SK-N-MC (cell line): ENCODE data around the gene PRMT3.
"Not testable (repeated sequence)": the region's sequence is repeated elsewhere in the genome, so short reads cannot be mapped to it uniquely, and the experiment has no call there.

Experiments
- DNase-seq: peaks from one replicate; pipeline ENCODE4 v3.0.0-alpha.2; 2011; ENCODE audit warnings: low read depth, low spot score
- H3K27ac ChIP-seq: fragments of 200-600 bp; sonication (generic); 2 replicates; pipeline ENCODE4 v1.5.1; 2016; ENCODE audit warnings: mixed run types
- H3K36me3 ChIP-seq: fragments of 200-600 bp; sonication (generic); 2 replicates; pipeline ENCODE4 v1.6.1; 2017; ENCODE audit warnings: antibody characterized with exemption, low read length, mixed read lengths; ENCODE audit not compliant: insufficient read depth
- H3K4me3 ChIP-seq: fragments of 200-600 bp; sonication (generic); 2 replicates; pipeline ENCODE4 v1.5.1; 2016
- H3K9ac ChIP-seq: fragments of 200-600 bp; sonication (generic); 2 replicates; pipeline ENCODE4 v1.8.0; 2017; ENCODE audit warnings: mixed run types, mixed read lengths; ENCODE audit not compliant: insufficient read length
- H3K9me3 ChIP-seq: fragments of 200-600 bp; sonication (generic); 2 replicates; pipeline ENCODE4 v1.6.1; 2017; ENCODE audit warnings: low read depth, mild to moderate bottlenecking, antibody characterized with exemption, low read length, moderate library complexity, mixed read lengths
- EZH2 ChIP-seq: fragments of 200-600 bp; sonication (generic); IDR thresholded peaks from one replicate; pipeline ENCODE4 v1.6.1; 2017; ENCODE audit warnings: antibody characterized with exemption
- FOXP2 ChIP-seq: optimal IDR thresholded peaks from 2 replicates; pipeline ENCODE3; 2011; ENCODE audit warnings: mild to moderate bottlenecking, moderate library complexity; ENCODE audit not compliant: insufficient read depth; ENCODE audit errors: extremely low read length, control extremely low read depth
- POLR2AphosphoS5 ChIP-seq: IDR thresholded peaks from 2 replicates; pipeline ENCODE4 v1.6.1; 2012; ENCODE audit warnings: mild to moderate bottlenecking, low read depth, low read length, borderline replicate concordance

Gene PRMT3

GRCh38 chr11:20457001-20457799, 69.7 kb downstream of the PRMT3 start:
- H3K9me3 ChIP-seq = no peaks in the 10 kb centered on the region
- TF ChIP-seq FOXP2 (no peak), EZH2 (no peak), POLR2AphosphoS5 (no peak)
- H3K4me3 ChIP-seq = no peak overlapping the region
- no peak overlapping the region for H3K9ac ChIP-seq
- peaks cover 15% of the 10 kb centered on the region for H3K36me3 ChIP-seq
- no peak overlapping the region for H3K27ac ChIP-seq
- no peak for DNase-seq

- H3K9ac ChIP-seq = no peak overlapping the region
- H3K36me3 ChIP-seq = peaks cover 11% of the 10 kb centered on the region
- no peak for DNase-seq
- H3K4me3 ChIP-seq = no peak overlapping the region
- no peak overlapping the region for H3K27ac ChIP-seq
- H3K9me3 ChIP-seq = no peaks in the 10 kb centered on the region
- TF ChIP-seq POLR2AphosphoS5 (no peak), FOXP2 (no peak), EZH2 (no peak)
These were observed 70.6 kb downstream of the PRMT3 start for GRCh38 chr11:20457934-20458680.

GRCh38 chr11:20458905-20459632, 71.6 kb downstream of the PRMT3 start:
- no peak overlapping the region for H3K4me3 ChIP-seq
- no peaks in the 10 kb centered on the region for H3K9me3 ChIP-seq
- DNase-seq = no peak
- no peak overlapping the region for H3K27ac ChIP-seq
- TF ChIP-seq FOXP2 (no peak), EZH2 (no peak), POLR2AphosphoS5 (no peak)
- peaks cover 7% of the 10 kb centered on the region; the same call in 1 of the 2 replicates for H3K36me3 ChIP-seq
- no peak overlapping the region for H3K9ac ChIP-seq

- no peak for DNase-seq
- no peak overlapping the region for H3K9ac ChIP-seq
- peaks cover 10% of the 10 kb centered on the region; the same call in 1 of the 2 replicates for H3K36me3 ChIP-seq
- H3K9me3 ChIP-seq = no peaks in the 10 kb centered on the region
- TF ChIP-seq EZH2 = no peak
- TF ChIP-seq FOXP2 = no peak
- TF ChIP-seq POLR2AphosphoS5 = no peak
- H3K27ac ChIP-seq = no peak overlapping the region
- H3K4me3 ChIP-seq = no peak overlapping the region
These were observed 72.3 kb downstream of the PRMT3 start for GRCh38 chr11:20459865-20460264.

- no peak for TF ChIP-seq EZH2
- TF ChIP-seq POLR2AphosphoS5 = no peak
- TF ChIP-seq FOXP2 = no peak
- no peak overlapping the region for H3K27ac ChIP-seq
- DNase-seq = no peak
- no peak overlapping the region for H3K9ac ChIP-seq
- peaks cover 10% of the 10 kb centered on the region; the same call in 1 of the 2 replicates for H3K36me3 ChIP-seq
- no peaks in the 10 kb centered on the region for H3K9me3 ChIP-seq
- H3K4me3 ChIP-seq = no peak overlapping the region
These were observed 77.0 kb downstream of the PRMT3 start for GRCh38 chr11:20464518-20464917.

- no peak for TF ChIP-seq EZH2
- Histone ChIP-seq H3K36me3 (peaks cover 15% of the 10 kb centered on the region), H3K4me3 (no peak overlapping the region), H3K9ac (no peak overlapping the region), H3K27ac (no peak overlapping the region), H3K9me3 (no peaks in the 10 kb centered on the region)
- DNase-seq = no peak
These were observed 80.1 kb downstream of the PRMT3 start for GRCh38 chr11:20467487-20468185.

- no peaks in the 10 kb centered on the region for H3K9me3 ChIP-seq
- TF ChIP-seq EZH2 = no peak
- no peak overlapping the region for H3K4me3 ChIP-seq
- H3K36me3 ChIP-seq = peaks cover 7% of the 10 kb centered on the region; the same call in 1 of the 2 replicates
- no peak overlapping the region for H3K27ac ChIP-seq
- no peak for DNase-seq
- no peak overlapping the region for H3K9ac ChIP-seq
These were observed 82.8 kb downstream of the PRMT3 start for GRCh38 chr11:20470348-20470747.

- H3K9me3 ChIP-seq, H3K9ac ChIP-seq, DNase-seq, H3K4me3 ChIP-seq, H3K36me3 ChIP-seq, H3K27ac ChIP-seq: not testable (repeated sequence)
These were observed 84.4 kb downstream of the PRMT3 start for GRCh38 chr11:20471929-20472328.
